HG03442 (cell line): Measurements from ENCODE around the gene NBPF3.
"Not testable (repeated sequence)": the region's sequence is repeated elsewhere in the genome, so short reads cannot be mapped to it uniquely, and the experiment has no call there.

Experiments
- ATAC-seq: cut with Tn5 transposase; IDR thresholded peaks from one replicate; pipeline ENCODE4 v1.9.1; 2021; ENCODE audit warnings: mild to moderate bottlenecking, moderate library complexity; ENCODE audit not compliant: unreplicated experiment

The NBPF3 gene

DNA sequence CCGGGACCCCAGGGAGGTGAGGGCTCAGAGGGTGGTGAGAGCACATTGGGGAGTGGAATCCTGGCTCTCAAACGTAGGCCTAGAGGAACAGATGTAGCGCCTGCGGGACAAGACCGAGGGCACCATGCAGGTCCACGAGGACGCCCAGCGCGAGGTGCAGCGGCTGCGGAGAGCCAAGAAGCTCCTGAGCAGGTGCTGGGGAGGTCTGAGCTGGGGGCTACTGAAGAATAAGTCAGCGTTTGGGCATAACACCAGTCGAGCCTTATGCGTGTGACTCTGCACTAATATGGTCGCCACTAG lies 2.6 kb upstream of the NBPF3 start:
- ATAC-seq: no peak

GRCh38 chr1:21438646-21439312 lies 1.2 kb upstream of the NBPF3 start:
- ATAC-seq: not testable (repeated sequence)

DNA sequence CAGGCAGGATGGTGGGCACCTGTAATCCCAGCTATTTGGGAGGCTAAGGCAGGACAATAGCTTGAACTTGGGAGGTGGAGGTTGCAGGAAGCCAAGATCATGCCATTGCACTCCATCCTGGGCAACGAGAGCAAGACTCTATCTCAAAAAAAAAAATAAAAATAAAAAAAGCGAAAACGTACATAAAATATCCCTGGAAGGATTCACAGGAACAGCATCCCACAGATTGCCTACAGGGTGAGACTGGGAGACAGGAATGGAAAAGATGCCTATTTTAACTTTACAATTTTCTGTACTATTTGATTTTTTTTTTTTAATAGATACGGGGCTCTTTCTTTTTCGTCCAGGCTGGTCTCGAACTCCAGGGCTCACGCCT lies 604 bp upstream of the NBPF3 start:
- ATAC-seq: no peak

- not testable (repeated sequence) for ATAC-seq
These were observed 741 bp downstream of the NBPF3 start for GRCh38 chr1:21440630-21441125.

DNA sequence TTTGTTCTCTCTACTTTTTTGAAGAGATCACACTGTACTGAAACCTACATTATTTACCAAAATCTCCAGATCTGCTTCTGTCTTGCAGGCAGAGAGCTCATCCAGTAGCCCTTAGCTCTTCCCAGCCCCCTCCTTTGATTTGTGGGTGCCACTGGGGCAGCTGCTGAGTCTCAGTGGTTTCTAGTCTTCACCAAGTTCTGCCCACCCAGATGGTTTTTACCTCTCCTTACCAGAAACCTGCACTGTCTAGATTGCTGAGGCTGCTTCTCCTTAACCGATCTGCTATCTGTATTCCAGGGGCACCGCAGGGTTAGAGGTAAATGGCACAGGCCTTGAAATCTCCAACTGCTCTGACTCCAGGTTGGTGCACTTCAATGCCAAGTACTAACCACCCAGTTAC lies 6.7 kb downstream of the NBPF3 start:
- ATAC-seq: not testable (repeated sequence)

GRCh38 chr1:21447311-21447710 lies 7.4 kb downstream of the NBPF3 start:
- no peak for ATAC-seq

DNA sequence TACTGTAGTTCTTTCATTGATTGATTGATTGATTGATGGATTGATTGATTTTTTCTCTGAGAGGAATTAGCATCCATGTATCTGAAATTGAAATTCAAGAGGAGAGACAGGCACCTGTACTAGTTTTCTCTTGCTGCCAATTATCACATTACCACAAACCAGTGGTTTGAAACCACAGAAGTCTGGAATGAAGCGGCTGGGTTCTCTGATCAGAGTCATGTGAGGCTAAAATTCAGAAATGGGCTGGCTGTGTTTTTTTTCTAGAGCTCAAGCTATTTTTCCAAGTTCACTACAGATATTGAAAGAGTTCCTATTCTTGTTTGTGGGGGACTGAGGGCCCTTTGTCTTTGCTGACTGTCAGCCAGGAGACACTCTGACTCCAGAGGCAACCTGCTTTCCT lies 10.0 kb downstream of the NBPF3 start:
- no peak for ATAC-seq

GRCh38 chr1:21451212-21451611 lies 11.3 kb downstream of the NBPF3 start:
- no peak for ATAC-seq

GRCh38 chr1:21451981-21452411 lies 12.1 kb downstream of the NBPF3 start:
- ATAC-seq: no peak

GRCh38 chr1:21453964-21454614 lies 14.2 kb downstream of the NBPF3 start:
- ATAC-seq: not testable (repeated sequence)

DNA sequence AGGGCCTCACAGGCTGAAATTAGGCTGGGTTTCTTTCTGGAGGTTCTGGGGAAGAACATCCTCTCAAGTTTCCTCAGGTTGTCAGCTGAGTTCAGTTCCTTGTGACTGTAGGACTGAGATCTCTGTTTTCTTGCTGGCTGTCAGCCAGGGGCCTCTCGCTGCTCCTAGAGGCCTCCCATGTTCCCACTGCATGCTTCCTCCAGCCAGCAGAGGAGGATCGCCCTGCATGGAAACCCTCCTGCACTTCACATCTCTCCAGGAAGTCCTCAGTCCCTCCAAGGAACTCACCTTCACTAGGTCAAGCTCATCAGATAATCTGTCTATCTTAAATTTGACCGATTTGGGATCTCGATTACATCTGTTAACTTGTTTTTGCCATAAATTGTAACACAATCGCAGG lies 15.0 kb downstream of the NBPF3 start:
- not testable (repeated sequence) for ATAC-seq

DNA sequence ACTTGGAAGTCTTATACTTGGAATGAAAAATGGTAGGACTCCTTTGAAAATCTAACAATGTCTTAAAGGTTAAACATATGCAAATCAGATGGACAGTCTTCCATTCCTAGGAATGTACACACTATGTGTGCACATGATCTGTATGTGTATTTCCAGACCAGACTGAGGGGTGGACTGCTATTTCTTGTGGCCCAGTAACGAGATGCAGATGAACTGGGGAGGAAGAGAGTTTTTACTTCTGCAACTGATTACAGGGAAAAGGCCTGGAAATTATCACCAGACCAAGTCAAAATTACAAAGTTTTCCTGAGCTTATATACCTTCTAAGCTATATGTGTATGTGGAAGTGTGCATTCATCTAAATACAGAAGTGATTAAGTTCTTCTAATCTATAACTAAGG lies 17.7 kb downstream of the NBPF3 start:
- no peak for ATAC-seq

- not testable (repeated sequence) for ATAC-seq
These were observed 25.2 kb downstream of the NBPF3 start for GRCh38 chr1:21465127-21465526.

GRCh38 chr1:21467946-21468345 lies 28.0 kb downstream of the NBPF3 start:
- not testable (repeated sequence) for ATAC-seq

DNA sequence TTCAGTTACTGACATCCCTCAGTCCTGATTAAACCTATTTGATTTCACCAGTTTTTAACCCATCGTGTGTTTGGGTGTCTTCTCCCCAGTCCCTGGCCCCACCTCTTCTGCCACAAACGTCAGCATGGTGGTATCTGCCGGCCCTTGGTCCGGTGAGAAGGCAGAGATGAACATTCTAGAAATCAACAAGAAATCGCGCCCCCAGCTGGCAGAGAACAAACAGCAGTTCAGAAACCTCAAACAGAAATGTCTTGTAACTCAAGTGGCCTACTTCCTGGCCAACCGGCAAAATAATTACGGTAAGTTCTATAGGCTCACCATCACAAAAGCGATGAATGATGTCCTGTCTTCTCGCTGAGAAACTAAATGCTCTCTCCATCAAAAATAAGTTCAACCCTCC lies 28.7 kb downstream of the NBPF3 start:
- ATAC-seq: no peak

GRCh38 chr1:21469581-21469980 lies 29.6 kb downstream of the NBPF3 start:
- ATAC-seq: no peak

DNA sequence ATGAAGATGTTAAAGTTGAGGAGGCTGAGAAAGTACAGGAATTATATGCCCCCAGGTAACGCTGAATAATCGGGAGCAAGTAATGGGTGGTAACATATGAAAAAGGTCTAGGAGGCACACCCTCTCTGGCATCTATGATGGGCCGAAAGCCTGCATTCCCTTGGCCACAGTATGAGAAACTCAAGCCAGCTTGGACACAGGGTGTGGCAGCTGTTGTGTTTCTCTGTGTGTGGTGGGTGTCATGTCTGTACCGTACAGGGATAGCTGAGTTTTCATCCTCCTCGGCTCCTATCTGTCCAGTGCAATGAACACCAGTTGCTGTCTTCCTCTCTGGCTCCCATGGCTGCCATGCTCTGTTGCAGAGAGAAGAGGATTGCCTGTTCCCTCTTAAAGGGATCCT lies 32.9 kb downstream of the NBPF3 start:
- no peak for ATAC-seq

GRCh38 chr1:21478356-21478755 lies 38.4 kb downstream of the NBPF3 start:
- no peak for ATAC-seq

DNA sequence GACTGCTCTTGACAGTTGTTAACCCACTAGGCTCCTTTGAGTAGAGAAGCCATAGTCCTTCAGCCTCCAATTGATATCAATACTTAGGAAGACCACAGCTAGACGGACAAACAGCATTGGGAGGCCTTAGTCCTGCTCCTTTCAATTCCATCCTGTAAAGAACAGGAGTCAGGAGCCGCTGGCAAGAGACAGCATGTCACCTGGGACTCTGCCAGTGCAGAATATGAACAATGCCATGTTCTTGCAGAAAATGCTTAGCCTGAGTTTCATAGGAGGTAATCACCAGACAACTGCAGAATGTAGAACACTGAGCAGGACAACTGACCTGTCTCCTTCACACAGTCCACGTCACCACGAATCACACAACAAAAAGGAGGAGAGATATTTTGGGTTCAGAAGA lies 43.9 kb downstream of the NBPF3 start:
- ATAC-seq: not testable (repeated sequence)

DNA sequence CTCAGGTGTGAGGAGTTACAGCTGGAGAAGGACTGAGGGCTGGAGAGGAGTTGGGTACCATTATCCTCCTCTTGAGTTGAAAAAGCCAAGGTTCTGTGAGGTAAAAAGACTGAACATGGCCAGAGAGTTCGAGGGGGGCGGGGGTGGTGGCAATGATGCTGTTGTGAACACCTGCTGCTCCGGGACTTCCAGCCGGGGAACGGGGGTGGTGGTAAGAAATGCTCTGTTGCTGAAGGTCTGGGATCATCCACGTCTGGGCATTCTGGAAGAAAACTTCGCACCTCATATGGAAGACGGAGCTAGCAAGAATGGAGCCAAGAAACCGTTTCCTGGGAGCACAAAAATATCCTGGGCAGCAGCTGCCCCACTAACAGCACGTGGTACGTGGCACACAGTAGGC lies 49.2 kb downstream of the NBPF3 start:
- ATAC-seq: no peak

DNA sequence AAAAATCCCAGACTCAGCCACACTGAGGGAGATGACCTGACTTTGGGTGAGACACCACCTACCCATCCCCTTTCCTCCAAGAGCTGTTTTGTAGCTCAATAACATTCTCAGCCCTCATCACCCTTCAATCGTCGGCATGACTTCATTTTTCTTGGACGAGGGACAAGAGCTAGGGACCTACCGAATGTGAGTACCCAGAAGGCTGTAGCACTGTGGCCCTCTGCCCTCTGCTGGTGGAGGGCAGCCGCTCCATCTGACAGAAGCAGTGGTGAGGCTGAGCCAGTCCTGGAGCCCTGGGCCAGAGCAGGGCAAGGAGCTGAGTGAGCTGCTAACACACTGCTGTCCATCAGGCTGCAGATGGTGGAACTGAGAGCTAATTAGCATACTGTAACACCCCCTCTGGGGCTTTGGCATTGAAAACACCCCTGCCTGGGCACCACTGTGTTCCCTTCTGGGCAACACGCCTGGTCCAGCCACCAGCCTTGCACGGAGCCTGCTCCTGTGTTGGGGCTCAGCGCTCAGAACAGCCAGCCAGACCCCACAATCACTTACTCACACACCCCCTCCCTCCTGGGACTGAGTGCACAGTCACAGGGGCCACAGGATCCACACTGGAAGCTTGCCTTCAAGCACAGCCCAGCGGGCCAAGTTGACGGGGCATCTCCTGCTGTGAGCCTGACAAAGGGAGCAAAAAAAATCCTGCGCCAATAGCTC lies 51.0 kb downstream of the NBPF3 start:
- ATAC-seq: no peak
